ENCODE data around the gene SDE2.
"Not testable (repeated sequence)": the region's sequence is repeated elsewhere in the genome, so short reads cannot be mapped to it uniquely, and the experiment has no call there.

The SDE2 gene

DNA sequence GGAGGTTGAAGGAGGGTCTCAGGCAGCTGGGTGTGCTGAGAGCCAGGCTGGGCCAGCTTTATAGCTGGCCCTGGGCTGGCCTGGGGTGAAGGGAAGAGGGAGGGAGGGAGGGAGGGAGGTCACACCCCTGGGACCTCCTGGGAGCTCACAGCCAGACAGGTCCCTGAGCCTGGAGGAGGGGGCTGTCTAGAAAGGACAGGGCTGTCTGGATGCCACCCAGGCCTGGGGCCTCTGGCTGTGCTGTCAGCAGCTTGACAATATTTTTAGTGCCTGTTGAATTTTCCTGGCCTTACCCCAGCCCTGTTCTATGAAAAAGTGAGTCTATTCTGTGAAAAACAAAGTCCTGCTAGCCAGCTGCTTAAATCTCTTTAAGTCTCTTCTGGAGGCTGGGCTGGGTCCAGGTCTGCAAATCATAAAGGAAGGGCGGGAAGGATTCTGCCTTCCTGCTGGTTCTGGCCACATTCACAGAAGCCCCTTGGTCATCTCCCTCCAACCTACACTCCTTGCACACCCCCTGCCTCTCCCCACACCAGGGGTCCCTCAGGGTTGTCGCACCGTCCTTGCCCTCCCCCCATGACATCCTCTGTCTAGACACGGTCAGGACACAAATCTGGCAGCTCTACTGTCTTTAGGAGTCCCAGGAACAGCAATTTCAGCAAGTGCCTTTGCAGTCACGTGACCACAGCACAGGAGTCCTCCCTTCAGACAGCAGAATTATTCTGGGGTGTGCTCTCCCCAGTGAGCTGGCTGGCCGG, 57.8 kb downstream of the SDE2 start, which contains the start of gene LEFTY2:
Gene LEFTY2, minus strand, starts transcription at position 34 of the 755 bp plus-strand sequence. CDS start 80 bp downstream, outside the sequence.
- no peak for DNase-seq

DNA sequence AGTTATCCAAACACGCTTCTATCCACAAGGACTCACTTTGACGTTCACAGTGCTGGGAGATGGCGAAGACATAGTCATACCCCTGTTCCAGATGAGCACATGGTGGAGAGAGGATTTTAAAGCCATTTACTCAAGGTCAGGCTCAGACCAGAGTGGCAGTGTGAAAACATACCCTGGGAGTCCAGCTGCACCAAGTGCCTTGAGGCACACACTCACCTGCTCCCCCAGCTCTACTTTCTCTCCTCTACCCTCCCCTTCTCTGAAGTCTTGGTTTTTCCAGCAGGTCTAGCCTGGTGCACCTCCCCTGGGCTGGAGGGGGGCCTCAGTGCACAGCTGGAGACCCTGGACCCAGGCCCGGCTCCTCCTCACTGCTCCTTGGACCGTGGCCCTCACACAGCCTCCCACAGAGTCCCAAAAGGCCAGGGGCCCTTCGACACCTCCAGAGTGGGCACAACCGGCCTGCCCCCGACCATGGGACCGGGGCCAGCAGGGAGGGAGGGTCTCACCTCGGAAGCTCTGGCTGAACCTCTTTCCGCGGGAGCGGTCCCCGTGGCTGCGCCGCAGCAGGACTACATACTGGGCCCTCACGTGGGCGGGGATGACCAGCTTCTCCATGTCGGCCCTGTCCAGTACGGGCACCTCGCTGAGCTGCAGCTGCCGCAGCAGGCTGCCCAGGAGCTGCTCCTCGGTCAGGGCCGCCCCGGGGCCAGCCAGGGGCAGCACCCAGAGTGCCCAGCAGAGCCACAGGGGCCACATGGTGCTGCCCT, 58.6 kb downstream of the SDE2 start:
- DNase-seq = no peak

DNA sequence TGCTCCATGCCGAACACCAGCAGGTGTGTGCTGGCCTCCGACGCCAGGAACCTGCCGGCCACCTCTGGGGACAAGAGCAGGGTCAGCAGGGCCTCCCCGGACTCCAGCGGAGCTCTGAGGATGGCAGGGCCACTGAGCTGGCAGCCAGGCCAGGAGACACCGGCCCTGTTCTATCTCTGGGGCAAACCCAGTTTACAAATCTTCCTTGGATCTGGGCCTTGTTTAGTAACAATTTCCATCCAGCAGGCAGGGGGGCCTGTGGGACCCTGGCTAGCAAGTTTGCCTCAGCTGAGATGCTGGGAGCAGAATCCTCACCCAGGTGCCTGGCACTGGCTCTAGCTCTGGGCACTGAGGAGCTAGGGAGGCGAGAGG, 59.2 kb downstream of the SDE2 start:
- not testable (repeated sequence) for DNase-seq

DNA sequence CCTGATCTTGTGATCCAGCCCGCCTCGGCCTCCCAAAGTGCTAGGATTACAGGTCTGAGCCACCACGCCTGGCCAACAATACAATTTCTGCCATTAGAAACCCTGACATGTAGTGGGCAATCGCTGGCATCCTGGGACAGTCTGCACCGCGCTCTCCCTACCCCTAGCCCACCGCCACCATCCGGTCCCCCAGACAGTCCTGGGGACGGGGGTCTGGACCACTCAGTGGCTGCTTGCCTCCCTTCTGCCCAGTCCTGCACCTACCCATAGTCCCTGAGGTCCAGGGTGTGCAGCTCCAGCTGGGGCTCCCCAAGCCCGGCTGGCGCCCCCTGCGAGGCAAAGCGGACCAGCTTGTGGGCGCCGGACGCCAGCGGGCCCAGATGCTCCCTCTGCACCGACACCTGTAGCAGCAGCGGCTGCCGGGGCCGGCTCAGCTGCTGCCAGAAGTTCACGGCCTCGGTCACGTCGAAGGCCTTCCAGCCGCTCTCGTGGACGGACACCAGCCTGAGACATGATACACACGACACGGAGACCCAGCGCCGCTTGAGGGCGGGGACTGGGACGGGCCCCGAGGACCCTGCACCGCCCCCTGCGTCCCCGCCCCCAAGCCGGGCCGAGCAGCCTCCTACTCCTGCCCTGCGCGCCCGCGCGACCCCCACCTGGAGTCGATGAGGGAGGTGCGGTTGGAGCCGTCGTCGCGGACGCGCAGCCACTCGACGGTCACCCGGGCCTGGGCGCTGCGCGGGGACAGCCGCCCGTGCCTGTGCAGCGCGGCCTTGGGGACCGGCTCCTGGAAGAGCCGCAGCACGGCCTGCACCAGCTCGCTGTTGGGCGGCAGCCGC, 59.8 kb downstream of the SDE2 start:
- not testable (repeated sequence) for DNase-seq

DNA sequence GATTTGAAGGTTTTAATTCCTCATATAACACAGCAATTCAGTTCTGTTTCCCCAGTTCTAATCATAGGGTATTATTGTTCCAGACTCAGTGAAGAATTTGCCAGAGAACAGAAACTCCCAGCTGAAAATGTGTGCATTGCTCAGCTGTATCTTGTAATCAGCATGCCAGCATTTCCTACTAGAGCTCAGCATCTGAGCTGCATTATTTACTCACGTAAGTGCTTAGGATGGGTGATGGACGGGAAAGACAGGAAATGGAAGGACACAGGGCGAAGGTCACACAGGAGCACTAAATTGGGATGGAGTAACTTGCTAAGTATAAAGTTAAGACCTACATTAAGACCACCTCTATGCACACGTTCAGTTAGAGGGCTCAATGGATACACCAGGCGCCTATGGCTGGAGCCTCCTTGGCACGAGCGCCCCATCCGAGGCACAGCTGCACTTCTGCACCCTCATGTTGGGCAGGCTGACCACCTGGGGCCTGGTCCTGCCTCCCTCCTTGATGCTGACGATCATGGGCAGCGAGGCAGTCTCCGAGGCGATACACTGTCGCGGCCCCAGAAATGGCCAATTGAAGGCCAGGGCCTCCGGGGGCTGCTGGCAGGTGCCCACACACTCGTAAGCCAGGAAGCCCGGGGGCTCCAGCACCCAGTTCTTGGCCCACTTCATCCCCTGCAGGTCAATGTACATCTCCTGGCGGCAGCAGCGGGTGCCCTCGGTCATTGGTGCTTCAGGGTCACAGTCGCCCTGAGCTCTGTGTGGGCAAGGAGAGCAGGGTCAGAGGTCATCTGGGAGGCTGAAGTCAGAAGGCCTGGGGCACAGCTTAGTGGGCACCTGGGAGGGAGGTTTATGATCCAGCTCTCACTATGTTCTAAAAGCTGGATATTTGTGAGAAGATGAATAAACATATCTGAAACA, 61.8 kb downstream of the SDE2 start:
- DNase-seq = no peak

DNA sequence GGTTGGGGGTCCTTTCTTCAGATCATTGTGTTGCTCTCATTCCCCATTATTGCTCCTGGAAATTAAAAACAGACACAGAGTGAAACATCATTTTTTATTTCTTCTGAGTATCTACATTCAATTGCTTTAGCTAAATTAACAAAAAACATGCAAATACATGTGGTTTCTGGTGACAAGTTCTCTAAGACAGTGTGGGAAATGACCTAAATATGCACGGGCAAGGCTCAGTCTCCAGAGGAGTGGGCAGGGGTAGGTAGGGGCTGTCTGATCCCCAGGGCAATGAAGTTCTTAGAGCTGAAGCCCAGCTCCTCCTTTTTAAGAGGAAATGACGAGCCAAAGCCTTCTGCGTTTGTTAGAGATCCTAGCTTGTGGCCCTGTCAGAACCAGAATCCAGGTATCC, 62.6 kb downstream of the SDE2 start:
- DNase-seq = no peak

DNA sequence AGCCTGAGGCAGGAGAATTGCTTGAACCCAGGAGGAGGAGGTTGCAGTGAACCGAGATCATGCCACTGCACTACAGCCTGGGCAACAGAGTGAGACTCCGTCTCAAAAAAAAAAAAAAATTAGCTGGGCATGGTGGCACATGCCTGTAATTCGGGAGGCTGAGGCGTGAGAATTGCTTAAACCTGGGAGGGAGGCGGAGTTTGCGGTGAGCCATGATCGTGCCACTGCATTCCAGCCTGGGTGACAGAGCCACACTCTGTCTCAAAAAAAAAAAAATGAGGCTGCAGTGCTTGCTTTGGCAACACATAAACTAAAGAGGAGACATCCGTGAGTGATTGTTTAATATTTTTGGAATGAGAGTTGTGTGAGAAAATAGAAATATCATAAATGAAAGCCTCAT, 63.1 kb downstream of the SDE2 start:
- DNase-seq = not testable (repeated sequence)

DNA sequence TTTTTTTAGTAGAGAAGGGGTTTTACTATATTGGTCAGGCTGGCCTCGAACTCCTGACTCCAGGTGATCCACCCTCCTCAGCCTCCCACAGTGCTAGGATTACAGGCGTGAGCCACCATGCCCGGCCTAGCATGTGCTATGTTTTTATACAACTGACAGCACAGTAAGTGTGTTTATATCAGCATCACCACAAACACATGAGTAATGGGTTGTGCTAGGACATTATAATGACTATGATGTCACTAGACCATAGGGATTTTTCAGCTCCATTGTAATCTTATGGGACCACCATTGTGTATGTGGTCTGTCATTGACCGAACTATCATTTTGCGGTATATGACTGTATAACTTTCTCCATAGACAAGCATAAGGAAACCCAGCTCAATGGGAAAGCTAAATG, 64.4 kb downstream of the SDE2 start:
- no peak for DNase-seq

DNA sequence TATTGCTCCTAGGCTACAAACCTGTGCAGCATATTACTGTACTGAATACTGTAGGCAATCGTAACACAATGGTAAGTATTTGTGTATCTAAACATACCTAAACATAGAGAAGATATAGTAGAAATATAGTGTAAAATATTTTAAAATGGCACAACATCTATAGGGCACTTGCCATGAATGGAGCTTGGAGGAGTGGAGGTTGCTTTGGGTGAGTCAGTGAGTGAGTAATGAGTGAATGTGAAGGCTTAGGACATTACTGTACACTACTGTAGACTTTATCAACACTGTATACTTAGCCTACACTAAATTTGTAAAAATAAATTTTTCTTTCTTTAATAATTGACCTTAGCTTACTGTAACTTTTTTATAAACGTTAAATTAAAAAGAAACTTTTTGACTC, 66.1 kb downstream of the SDE2 start:
- no peak for DNase-seq
